Activated CD8-positive, alpha-beta memory T cell treated with anti-CD3 and anti-CD28 coated beads, Interleukin-2, amount 10 ng/mL, durations not matched to agents 7 days and 5 days (primary cell): ENCODE measurements around the gene SPI1. TPM values are rescaled to one million over a fixed set of nuclear protein-coding genes. Genes with fewer than 3 reads are reported as not detected.
"Not testable (repeated sequence)": the region's sequence is repeated elsewhere in the genome, so short reads cannot be mapped to it uniquely, and the experiment has no call there.

Experiments used
- ATAC-seq: fragments of 150-1000 bp; cut with Tn5 transposase; one replicate; pipeline ENCODE4 v1.10.0; 2021; ENCODE audit warnings: moderate library complexity
- CTCF ChIA-PET: fragments of 350-600 bp; sonication (Branson Sonifier 250); formaldehyde crosslinking; loops from one replicate; lab custom pipeline; 2021; ENCODE audit warnings: antibody characterized with exemption; lab: Charles Lee
- DNase-seq: peaks from one replicate; pipeline ENCODE4 v3.0.0-alpha.2; 2020
- H3K27ac Mint-ChIP-seq: one replicate; pipeline ENCODE4 v1.8.0; 2021; ENCODE audit warnings: mild to moderate bottlenecking, mixed read lengths
- H3K27me3 Mint-ChIP-seq: one replicate; pipeline ENCODE4 v1.8.0; 2021; ENCODE audit warnings: mixed read lengths
- H3K36me3 Mint-ChIP-seq: one replicate; pipeline ENCODE4 v1.8.0; 2021; ENCODE audit warnings: mild to moderate bottlenecking, mixed read lengths
- H3K4me1 Mint-ChIP-seq: one replicate; pipeline ENCODE4 v1.8.0; 2021; ENCODE audit warnings: mixed read lengths
- H3K4me3 Mint-ChIP-seq: one replicate; pipeline ENCODE4 v1.8.0; 2021; ENCODE audit warnings: mild to moderate bottlenecking, moderate library complexity, mixed read lengths
- H3K9me3 Mint-ChIP-seq: one replicate; pipeline ENCODE4 v1.8.0; 2022; ENCODE audit warnings: low read depth, mixed read lengths
- microRNA-seq: library from miRNA; unstranded; fragments of <30 nt; microRNA quantifications from one replicate; pipeline ENCODE4 v1.2.0, GENCODE V29; 2022
- total RNA-seq, 2 experiments: library from RNA; stranded (reverse); gene quantifications; one replicate each; pipeline ENCODE4 v1.2.3, GENCODE V29; 2021

The SPI1 gene
- total RNA-seq, 2 experiments from 2014 or later = not detected

- Mint-ChIP-seq H3K36me3 (peaks cover 15% of the 10 kb centered on the region), H3K4me3 (no peak overlapping the region), H3K4me1 (no peaks in the 10 kb centered on the region), H3K27ac (no peak overlapping the region), H3K27me3 (no peaks in the 10 kb centered on the region), H3K9me3 (no peaks in the 10 kb centered on the region)
- CTCF ChIA-PET = interaction anchor here (1.1 to 1.4 kb wide), 2 partner anchors 49 to 87 kb away, joined by 3 to 6 read pairs; no protein-coding TSS in a partner anchor
- no peak for DNase-seq
- ATAC-seq = no peak
Observed at GRCh38 chr11:47325271-47326041, 52.9 kb downstream of the SPI1 start.

- H3K36me3 Mint-ChIP-seq = peaks cover 15% of the 10 kb centered on the region
- DNase-seq = no peak
Observed at GRCh38 chr11:47324520-47324919, 53.8 kb downstream of the SPI1 start.

GRCh38 chr11:47318166-47318565 lies 60.2 kb downstream of the SPI1 start:
- no peaks in the 10 kb centered on the region for H3K9me3 Mint-ChIP-seq
- H3K27ac Mint-ChIP-seq = no peak overlapping the region
- peaks cover 4% of the 10 kb centered on the region for H3K4me1 Mint-ChIP-seq
- ATAC-seq (no peak), DNase-seq (no peak)
- H3K4me3 Mint-ChIP-seq = no peak overlapping the region
- H3K27me3 Mint-ChIP-seq = no peaks in the 10 kb centered on the region
- H3K36me3 Mint-ChIP-seq = peaks cover 35% of the 10 kb centered on the region
- CTCF ChIA-PET = no interaction called here

More at GRCh38 chr11:47324520-47324919, 53.8 kb downstream of the SPI1 start:
- Mint-ChIP-seq H3K27me3 (no peaks in the 10 kb centered on the region), H3K4me3 (no peak overlapping the region), H3K4me1 (no peaks in the 10 kb centered on the region), H3K9me3 (no peaks in the 10 kb centered on the region), H3K27ac (no peak overlapping the region)
- no peak for ATAC-seq
- CTCF ChIA-PET = no interaction called here

GRCh38 chr11:47317064-47317828 lies 61.1 kb downstream of the SPI1 start:
- peaks cover 37% of the 10 kb centered on the region for H3K36me3 Mint-ChIP-seq
- DNase-seq (no peak), ATAC-seq (no peak)
- CTCF ChIA-PET = no interaction called here
- H3K27ac Mint-ChIP-seq = peak overlapping the region; percentile 3
- H3K4me3 Mint-ChIP-seq = no peak overlapping the region
- no peaks in the 10 kb centered on the region for H3K9me3 Mint-ChIP-seq
- peaks cover 4% of the 10 kb centered on the region for H3K4me1 Mint-ChIP-seq
- no peaks in the 10 kb centered on the region for H3K27me3 Mint-ChIP-seq

- CTCF ChIA-PET, H3K27ac Mint-ChIP-seq: not testable (repeated sequence)
- H3K36me3 Mint-ChIP-seq = peaks cover 41% of the 10 kb centered on the region
Observed at GRCh38 chr11:47316501-47316900, 61.8 kb downstream of the SPI1 start.

GRCh38 chr11:47314992-47315391 lies 63.4 kb downstream of the SPI1 start:
- CTCF ChIA-PET = interaction anchor here (0.6 kb wide), 1 partner anchor 11 kb away, joined by 3 read pairs; no protein-coding TSS in a partner anchor
- Mint-ChIP-seq H3K4me1 (peaks cover 4% of the 10 kb centered on the region), H3K4me3 (no peak overlapping the region), H3K36me3 (peaks cover 45% of the 10 kb centered on the region), H3K27me3 (no peaks in the 10 kb centered on the region), H3K9me3 (no peaks in the 10 kb centered on the region), H3K27ac (no peak overlapping the region)
- no peak for DNase-seq
- ATAC-seq = no peak

More at GRCh38 chr11:47316501-47316900, 61.8 kb downstream of the SPI1 start:
- not testable (repeated sequence) for ATAC-seq, H3K4me1 Mint-ChIP-seq, H3K9me3 Mint-ChIP-seq, DNase-seq, H3K27me3 Mint-ChIP-seq, H3K4me3 Mint-ChIP-seq

GRCh38 chr11:47308050-47308823 lies 70.1 kb downstream of the SPI1 start:
- no peaks in the 10 kb centered on the region for H3K9me3 Mint-ChIP-seq
- CTCF ChIA-PET = no interaction called here
- H3K4me1 Mint-ChIP-seq = peaks cover 1% of the 10 kb centered on the region
- DNase-seq = no peak
- H3K27me3 Mint-ChIP-seq = no peaks in the 10 kb centered on the region
- no peak overlapping the region for H3K27ac Mint-ChIP-seq
- no peak overlapping the region for H3K4me3 Mint-ChIP-seq
- ATAC-seq = no peak
- H3K36me3 Mint-ChIP-seq = peaks cover 54% of the 10 kb centered on the region

GRCh38 chr11:47306484-47306844 lies 71.9 kb downstream of the SPI1 start:
- H3K27ac Mint-ChIP-seq = no peak overlapping the region
- CTCF ChIA-PET = interaction anchor here (1.3 kb wide), 1 partner anchor 15 kb away, joined by 6 read pairs; no protein-coding TSS in a partner anchor
- peaks cover 11% of the 10 kb centered on the region for H3K4me1 Mint-ChIP-seq
- no peaks in the 10 kb centered on the region for H3K27me3 Mint-ChIP-seq
- ATAC-seq (no peak), DNase-seq (no peak)
- no peak overlapping the region for H3K4me3 Mint-ChIP-seq
- peaks cover 10% of the 10 kb centered on the region for H3K9me3 Mint-ChIP-seq
- peaks cover 60% of the 10 kb centered on the region for H3K36me3 Mint-ChIP-seq

GRCh38 chr11:47305734-47306483 lies 72.4 kb downstream of the SPI1 start:
- ATAC-seq = no peak
- no peak overlapping the region for H3K4me3 Mint-ChIP-seq

More at GRCh38 chr11:47305734-47306483, 72.4 kb downstream of the SPI1 start:
- H3K9me3 Mint-ChIP-seq = peaks cover 10% of the 10 kb centered on the region
- no peak overlapping the region for H3K27ac Mint-ChIP-seq
- no peaks in the 10 kb centered on the region for H3K27me3 Mint-ChIP-seq
- CTCF ChIA-PET = interaction anchor here (1.3 kb wide), 1 partner anchor 16 kb away, joined by 6 read pairs; no protein-coding TSS in a partner anchor
- no peak for DNase-seq
- H3K4me1 Mint-ChIP-seq = peaks cover 11% of the 10 kb centered on the region
- peaks cover 60% of the 10 kb centered on the region for H3K36me3 Mint-ChIP-seq

Small RNA genes within 50 kb of the gene (microRNA-seq; reads per million reads assigned to microRNA genes)
- not detected for gene MIR4487

Other genes with a start within 250 kb of the SPI1 start
- 100 to 1,000 TPM; 103 TPM for gene ARFGAP2, start 201.7 kb downstream of the SPI1 start, total RNA-seq
- 1 to 10 TPM in 1 of 2 experiments, under 1 TPM in 1; 0.64 to 2.2 TPM for gene PACSIN3, start 192.1 kb downstream of the SPI1 start, total RNA-seq
- 100 to 1,000 TPM; 155 to 216 TPM for gene DDB2, start 163.6 kb downstream of the SPI1 start, total RNA-seq
- gene ACP2, start 129.7 kb downstream of the SPI1 start, total RNA-seq = 10 to 100 TPM; 26.0 to 29.7 TPM
- gene NR1H3, start 120.6 kb downstream of the SPI1 start, total RNA-seq = 10 to 100 TPM in 1 of 2 experiments, 1 to 10 TPM in 1; 7.5 to 10.2 TPM
- 10 to 100 TPM; 88.5 to 91.2 TPM for gene MADD, start 108.4 kb downstream of the SPI1 start, total RNA-seq
- not detected for gene MYBPC3, start 25.8 kb downstream of the SPI1 start, total RNA-seq
- 10 to 100 TPM; 18.2 to 22.1 TPM for gene SLC39A13, start 30.0 kb upstream of the SPI1 start, total RNA-seq
- 100 to 1,000 TPM; 150 to 164 TPM for gene PSMC3, start 47.9 kb upstream of the SPI1 start, total RNA-seq
- under 1 TPM; 0.16 to 0.79 TPM for gene RAPSN, start 70.6 kb upstream of the SPI1 start, total RNA-seq
- 100 to 1,000 TPM; 108 to 118 TPM for gene CELF1, start 174.6 kb upstream of the SPI1 start, total RNA-seq
- gene PTPMT1, start 187.1 kb upstream of the SPI1 start, total RNA-seq = 10 to 100 TPM; 48.4 to 50.2 TPM
- 10 to 100 TPM; 17.7 to 19.0 TPM for gene KBTBD4, start 200.4 kb upstream of the SPI1 start, total RNA-seq
- 100 to 1,000 TPM; 110 to 127 TPM for gene NDUFS3, start 200.5 kb upstream of the SPI1 start, total RNA-seq
- under 1 TPM in 1 of 2 experiments, not detected in 1; 0.21 TPM for gene FAM180B, start 208.1 kb upstream of the SPI1 start, total RNA-seq
- gene C1QTNF4, start 215.9 kb upstream of the SPI1 start, total RNA-seq = under 1 TPM in 1 of 2 experiments, not detected in 1; 0.23 TPM